ENCODE measurements around the gene SOX6.

Gene SOX6

DNA sequence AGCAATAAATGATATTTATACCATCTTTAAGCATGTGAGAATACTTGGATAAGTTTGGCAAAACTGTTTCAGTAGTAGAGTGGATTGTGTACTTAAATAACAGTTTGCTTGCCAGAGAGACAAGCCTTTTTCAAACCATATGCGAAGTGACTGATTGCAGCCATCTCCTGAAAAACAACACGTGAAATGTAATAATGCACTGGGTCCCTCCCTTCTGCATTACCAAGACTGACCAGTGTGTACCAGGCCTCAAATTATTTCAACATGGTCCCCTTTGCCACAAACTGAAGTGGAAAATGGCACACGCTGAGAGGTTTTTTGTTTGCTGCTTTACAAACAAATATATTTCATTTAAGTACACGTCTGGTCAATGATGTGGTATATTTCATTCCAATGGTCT is 337.4 kb downstream of the SOX6 start:
- no peak overlapping the region for H3K4me3 Mint-ChIP-seq
- peaks cover 8% of the 10 kb centered on the region for H3K9me3 Mint-ChIP-seq
- H3K36me3 Mint-ChIP-seq (ENCODE audit: low read depth) = no peaks in the 10 kb centered on the region
- peaks cover 2% of the 10 kb centered on the region for H3K27me3 Mint-ChIP-seq
- H3K27ac Mint-ChIP-seq = no peak overlapping the region
- no peaks in the 10 kb centered on the region for H3K4me1 Mint-ChIP-seq
- ATAC-seq (no peak), DNase-seq (no peak)

DNA sequence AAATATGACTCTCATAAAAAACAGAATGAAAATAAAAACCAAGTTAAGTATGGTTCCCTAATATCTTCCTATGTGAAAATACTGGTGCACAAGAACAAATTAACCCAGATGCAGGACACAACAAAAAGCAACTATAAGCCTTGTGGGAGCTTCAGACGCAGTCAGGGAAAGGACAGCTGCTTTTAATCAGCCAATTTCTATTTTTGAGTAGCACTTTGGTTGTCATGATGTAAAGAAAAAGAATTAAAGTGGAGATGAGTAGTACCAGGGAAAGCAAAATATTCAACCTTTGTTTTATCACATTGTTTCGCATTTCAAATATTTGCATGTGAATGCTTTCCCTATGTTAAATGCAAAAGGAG is 339.9 kb downstream of the SOX6 start:
- ATAC-seq (no peak), DNase-seq (no peak)
- H3K4me1 Mint-ChIP-seq = no peaks in the 10 kb centered on the region
- no peak overlapping the region for H3K27ac Mint-ChIP-seq
- H3K36me3 Mint-ChIP-seq (ENCODE audit: low read depth) = no peaks in the 10 kb centered on the region
- peaks cover 4% of the 10 kb centered on the region for H3K9me3 Mint-ChIP-seq
- H3K4me3 Mint-ChIP-seq = no peak overlapping the region
- H3K27me3 Mint-ChIP-seq = peaks cover 2% of the 10 kb centered on the region

DNA sequence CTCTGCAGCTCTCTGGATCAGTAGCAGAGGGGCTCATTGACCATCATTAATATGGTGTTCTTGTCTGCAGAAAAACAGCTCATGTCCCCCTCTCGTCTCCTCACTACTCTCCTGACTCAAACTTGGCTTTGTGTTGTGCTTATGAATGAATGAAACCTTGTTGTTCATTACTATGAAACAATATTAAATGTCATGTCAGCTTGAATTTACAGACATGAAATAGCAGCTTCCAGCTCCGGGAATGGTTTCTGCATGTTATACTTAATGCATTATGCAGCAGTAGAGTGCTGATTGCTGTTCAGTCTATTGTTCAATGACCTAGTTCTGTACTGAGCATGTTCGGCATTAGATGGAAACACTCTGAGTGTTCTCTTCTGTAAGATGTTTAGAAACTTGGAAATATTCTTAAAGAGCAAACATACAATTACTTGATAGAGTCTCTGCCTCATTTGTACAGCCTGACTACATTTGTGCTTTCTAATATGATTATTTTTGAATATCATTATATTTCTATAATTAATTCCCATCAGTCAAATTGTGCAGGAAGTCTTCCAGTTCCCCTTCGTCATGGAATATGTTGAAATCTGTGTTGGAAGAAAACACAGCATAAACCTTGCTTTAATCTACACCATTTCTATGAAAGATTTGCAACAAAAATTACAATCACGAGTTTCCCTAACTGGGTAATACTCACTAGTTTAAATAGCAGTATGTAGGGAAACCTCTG is 340.4 kb downstream of the SOX6 start:
- no peak overlapping the region for H3K27ac Mint-ChIP-seq
- ATAC-seq (no peak), DNase-seq (no peak)
- no peak overlapping the region for H3K4me3 Mint-ChIP-seq
- H3K4me1 Mint-ChIP-seq = no peaks in the 10 kb centered on the region
- peaks cover 4% of the 10 kb centered on the region for H3K9me3 Mint-ChIP-seq
- no peaks in the 10 kb centered on the region for H3K36me3 Mint-ChIP-seq (ENCODE audit: low read depth)
- peaks cover 2% of the 10 kb centered on the region for H3K27me3 Mint-ChIP-seq

DNA sequence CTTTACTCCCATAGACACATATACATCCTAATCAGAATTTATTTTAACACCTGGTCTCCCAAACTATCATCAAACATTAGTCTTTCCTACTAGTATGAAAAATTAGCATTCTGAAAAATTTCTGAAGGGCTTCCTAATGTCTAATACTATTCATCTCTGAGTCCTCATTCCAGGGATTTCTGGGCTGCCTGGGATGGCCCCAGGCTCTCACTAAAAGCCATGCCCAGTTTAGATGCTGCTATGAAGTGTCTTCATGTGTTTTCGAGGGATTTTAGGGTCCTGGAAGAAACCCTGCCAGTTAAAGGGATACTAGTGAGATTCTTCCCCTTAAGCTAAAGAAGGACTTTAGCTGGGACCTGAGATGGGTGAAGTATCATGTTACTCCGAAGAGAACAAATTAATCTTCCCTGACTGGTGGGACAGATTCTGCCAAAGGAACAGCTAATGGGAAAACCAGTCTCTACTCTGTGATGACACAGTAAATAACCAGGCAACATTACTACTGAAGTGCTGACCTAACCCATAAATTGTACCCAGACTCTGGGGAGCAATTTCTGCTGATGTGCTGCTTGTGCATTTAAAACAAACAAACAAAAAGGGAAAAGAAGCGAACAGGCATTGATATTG is 342.6 kb downstream of the SOX6 start:
- H3K4me3 Mint-ChIP-seq = no peak overlapping the region
- peaks cover 3% of the 10 kb centered on the region for H3K9me3 Mint-ChIP-seq
- DNase-seq = no peak
- no peaks in the 10 kb centered on the region for H3K36me3 Mint-ChIP-seq (ENCODE audit: low read depth)
- no peak for ATAC-seq
- no peaks in the 10 kb centered on the region for H3K4me1 Mint-ChIP-seq
- no peak overlapping the region for H3K27ac Mint-ChIP-seq
- no peaks in the 10 kb centered on the region for H3K27me3 Mint-ChIP-seq

DNA sequence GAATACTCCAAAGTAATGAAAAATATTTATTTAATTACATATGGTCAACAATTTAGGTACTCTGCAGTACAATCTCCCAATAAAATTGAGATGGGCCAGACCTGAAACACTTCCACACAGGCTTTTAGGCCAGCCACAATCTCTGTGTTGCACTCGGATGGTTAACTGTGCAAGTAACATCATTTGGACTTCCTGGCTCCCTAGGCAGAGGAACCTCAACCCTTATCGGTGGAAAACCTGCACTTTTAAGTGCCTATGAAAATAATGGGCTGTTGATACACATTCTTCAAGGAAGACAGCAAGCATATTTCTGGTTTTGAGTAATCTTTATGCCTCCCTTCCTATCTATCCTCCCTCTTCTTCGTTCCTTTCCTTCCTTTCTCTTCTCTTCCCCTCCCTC is 343.1 kb downstream of the SOX6 start:
- DNase-seq (no peak), ATAC-seq (no peak)
- Mint-ChIP-seq H3K4me1 (no peaks in the 10 kb centered on the region), H3K27ac (no peak overlapping the region), H3K4me3 (no peak overlapping the region), H3K36me3 (ENCODE audit: low read depth) (no peaks in the 10 kb centered on the region), H3K27me3 (no peaks in the 10 kb centered on the region), H3K9me3 (peaks cover 5% of the 10 kb centered on the region)

DNA sequence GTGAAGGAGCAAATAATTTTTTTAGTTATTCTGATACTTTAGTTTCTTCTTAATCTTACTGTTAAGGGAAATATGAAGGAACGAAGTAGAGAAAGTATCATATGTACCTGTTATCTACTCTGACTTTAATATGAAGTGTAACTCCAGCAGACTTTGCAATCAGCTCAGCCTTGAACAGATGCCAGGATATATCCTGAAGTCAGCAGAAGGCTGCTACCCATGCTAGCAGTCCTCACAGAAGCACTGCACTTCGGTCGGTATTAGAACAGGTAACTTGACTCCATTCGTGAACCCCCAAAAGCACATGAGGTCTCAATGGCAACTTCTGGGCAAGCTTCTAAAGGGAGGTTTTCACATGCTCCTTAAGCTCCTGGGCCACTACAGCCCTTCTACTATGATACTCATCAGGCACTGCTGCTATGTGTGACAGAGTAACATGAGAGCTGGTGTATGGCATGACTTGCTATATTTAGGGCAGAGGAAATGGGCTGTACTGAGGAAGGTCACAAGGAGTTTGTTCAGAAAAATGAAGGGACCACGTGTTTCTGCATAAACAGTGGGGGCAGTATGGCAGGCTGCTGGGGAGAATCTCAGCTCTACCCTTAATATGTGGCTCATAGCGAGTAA is 344.1 kb downstream of the SOX6 start:
- Mint-ChIP-seq H3K4me1 (no peaks in the 10 kb centered on the region), H3K36me3 (ENCODE audit: low read depth) (no peaks in the 10 kb centered on the region), H3K27ac (no peak overlapping the region), H3K27me3 (no peaks in the 10 kb centered on the region), H3K4me3 (no peak overlapping the region), H3K9me3 (peaks cover 6% of the 10 kb centered on the region)
- no peak for DNase-seq
- no peak for ATAC-seq

DNA sequence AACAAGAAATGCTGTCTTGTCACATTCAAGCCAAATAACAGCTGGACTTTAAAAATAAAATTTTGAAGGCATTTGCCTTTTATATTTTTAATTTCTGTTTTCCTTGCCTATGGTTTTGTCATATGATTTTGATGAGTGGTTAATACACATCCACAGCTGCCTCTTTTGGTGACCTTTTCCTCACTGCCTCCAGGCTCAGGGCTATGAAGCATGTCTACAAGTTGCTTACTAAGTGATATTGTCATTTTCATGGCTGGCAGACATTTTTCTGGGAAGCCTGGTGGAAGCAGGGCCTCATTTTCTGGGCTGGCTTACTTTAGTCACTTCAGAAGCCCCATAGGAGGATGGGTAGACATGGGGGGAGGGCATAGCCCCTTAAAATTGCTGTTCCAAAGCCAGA is 344.9 kb downstream of the SOX6 start:
- peaks cover 6% of the 10 kb centered on the region for H3K9me3 Mint-ChIP-seq
- no peaks in the 10 kb centered on the region for H3K4me1 Mint-ChIP-seq
- H3K4me3 Mint-ChIP-seq = no peak overlapping the region
- DNase-seq (no peak), ATAC-seq (no peak)
- H3K36me3 Mint-ChIP-seq (ENCODE audit: low read depth) = no peaks in the 10 kb centered on the region
- H3K27me3 Mint-ChIP-seq = no peaks in the 10 kb centered on the region
- no peak overlapping the region for H3K27ac Mint-ChIP-seq

DNA sequence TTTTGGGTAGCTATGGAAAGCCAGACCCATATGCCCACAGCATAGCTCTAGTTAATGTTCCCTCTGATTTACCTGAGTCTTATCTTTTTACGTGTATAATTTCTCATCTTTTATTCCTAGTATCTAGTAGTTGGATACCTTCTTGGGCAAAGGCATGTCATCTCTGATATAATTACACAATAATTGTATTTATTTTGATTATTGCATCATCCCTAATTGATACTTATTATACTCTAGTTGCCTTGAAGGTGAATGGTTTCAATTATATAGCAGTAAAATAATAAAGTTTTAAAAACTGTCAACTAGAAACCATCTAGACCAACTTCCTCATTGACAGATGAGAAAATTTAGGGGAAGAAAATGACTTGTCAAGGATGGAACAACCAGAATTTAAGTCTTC is 347.3 kb downstream of the SOX6 start:
- ATAC-seq = no peak
- H3K4me3 Mint-ChIP-seq = no peak overlapping the region

DNA sequence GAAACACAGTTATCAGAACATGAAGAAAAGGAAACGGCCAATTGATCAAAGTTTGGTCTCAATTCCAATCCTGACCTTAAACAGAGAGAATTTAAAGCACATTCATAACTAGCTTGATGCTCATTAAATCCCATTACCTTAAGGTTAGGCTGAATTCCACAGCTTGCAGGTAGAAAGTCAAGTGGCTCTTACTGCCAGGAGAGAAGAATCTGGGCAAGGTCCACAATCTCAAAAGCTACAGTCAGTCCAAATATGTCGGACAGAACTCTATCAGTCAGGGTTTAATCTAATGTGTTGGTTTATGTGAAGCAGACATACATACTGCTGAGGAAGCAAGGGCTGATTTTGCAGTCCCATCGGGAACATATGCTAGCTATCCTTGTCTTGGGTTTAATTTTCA is 348.8 kb downstream of the SOX6 start:
- Mint-ChIP-seq H3K4me1 (no peaks in the 10 kb centered on the region), H3K9me3 (peaks cover 6% of the 10 kb centered on the region), H3K27ac (no peak overlapping the region), H3K4me3 (no peak overlapping the region), H3K36me3 (ENCODE audit: low read depth) (no peaks in the 10 kb centered on the region), H3K27me3 (no peaks in the 10 kb centered on the region)
- DNase-seq = no peak
- ATAC-seq = no peak

More for the DNA sequence above, 347.3 kb downstream of the SOX6 start:
- H3K36me3 Mint-ChIP-seq (ENCODE audit: low read depth) = no peaks in the 10 kb centered on the region
- peaks cover 6% of the 10 kb centered on the region for H3K9me3 Mint-ChIP-seq
- no peaks in the 10 kb centered on the region for H3K4me1 Mint-ChIP-seq
- H3K27me3 Mint-ChIP-seq = no peaks in the 10 kb centered on the region
- no peak overlapping the region for H3K27ac Mint-ChIP-seq
- DNase-seq = no peak

DNA sequence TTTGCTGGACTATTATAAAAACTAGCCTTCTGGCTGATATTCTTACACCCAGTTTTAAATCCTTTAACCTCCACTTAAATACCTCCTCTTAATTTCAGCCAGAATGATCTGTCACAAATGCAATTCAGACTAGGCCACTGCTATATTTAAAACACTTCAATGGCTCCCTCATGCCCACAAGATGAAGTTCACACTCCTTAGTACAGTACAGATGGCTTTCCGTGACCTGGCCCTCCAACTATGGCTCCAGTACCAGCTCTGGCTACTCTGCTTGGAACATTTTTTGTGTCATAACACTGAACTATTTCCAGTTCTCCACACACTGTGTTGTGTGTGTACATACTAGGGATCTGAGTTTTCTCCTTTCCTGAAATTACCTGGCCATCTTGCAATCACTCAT is 353.4 kb downstream of the SOX6 start:
- H3K36me3 Mint-ChIP-seq (ENCODE audit: low read depth) = no peaks in the 10 kb centered on the region
- ATAC-seq (no peak), DNase-seq (no peak)
- no peaks in the 10 kb centered on the region for H3K9me3 Mint-ChIP-seq
- no peak overlapping the region for H3K27ac Mint-ChIP-seq
- no peaks in the 10 kb centered on the region for H3K27me3 Mint-ChIP-seq
- no peak overlapping the region for H3K4me3 Mint-ChIP-seq
- H3K4me1 Mint-ChIP-seq = no peaks in the 10 kb centered on the region

DNA sequence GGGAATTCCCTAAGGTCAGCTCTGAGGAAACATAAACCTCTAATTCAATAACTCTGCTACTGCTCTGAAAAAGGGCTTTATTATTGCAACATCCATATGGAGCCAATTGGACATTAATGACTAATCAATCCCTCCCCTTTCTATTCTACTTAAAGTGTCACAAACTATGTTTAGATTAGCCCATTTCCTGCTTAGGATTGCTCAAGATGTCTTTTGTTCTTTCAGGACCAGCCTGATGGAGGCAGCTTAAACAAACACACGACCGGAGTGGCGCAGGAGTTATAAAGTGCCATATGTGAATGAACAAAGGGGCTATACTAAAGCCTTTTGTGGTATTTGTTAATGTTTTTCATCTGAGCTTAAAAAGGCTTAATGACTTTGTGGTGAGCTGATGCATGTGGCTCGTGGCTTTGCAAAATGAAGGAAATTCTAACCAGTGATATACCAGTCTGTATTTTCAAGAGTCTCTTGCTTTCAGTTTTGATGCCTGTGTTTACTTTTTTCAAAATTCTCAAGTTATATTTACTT is 354.4 kb downstream of the SOX6 start:
- no peaks in the 10 kb centered on the region for H3K9me3 Mint-ChIP-seq
- DNase-seq (no peak), ATAC-seq (no peak)

DNA sequence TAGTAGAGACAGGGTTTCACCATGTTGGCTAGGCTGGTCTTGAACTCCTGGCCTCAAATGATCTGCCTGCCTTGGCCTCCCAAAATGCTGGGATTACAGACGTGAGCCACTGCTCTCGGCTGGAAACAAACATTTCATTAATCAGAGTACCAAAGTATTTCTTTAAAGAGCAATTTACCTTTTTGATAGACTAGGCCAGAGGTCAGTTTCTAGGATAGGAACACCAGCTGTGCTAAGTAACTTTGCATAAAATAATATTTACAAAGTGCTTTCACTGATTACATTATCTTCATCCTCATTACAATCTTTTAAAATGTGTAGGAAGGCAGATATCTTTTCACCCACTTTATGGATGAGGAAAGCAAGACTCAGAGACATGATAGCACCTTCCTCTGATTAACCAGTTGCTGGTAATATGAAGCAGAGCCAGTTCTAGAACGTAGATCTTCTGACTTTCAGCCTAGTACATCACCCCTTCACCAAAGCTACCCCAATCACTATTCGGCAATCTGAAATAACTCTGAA is 355.2 kb downstream of the SOX6 start:
- H3K4me3 Mint-ChIP-seq = no peak overlapping the region
- DNase-seq (no peak), ATAC-seq (no peak)
- H3K9me3 Mint-ChIP-seq = no peaks in the 10 kb centered on the region
- H3K27me3 Mint-ChIP-seq = no peaks in the 10 kb centered on the region
- H3K27ac Mint-ChIP-seq = no peak overlapping the region
- no peaks in the 10 kb centered on the region for H3K36me3 Mint-ChIP-seq (ENCODE audit: low read depth)
- no peaks in the 10 kb centered on the region for H3K4me1 Mint-ChIP-seq

More for the DNA sequence above, 354.4 kb downstream of the SOX6 start:
- Mint-ChIP-seq H3K36me3 (ENCODE audit: low read depth) (no peaks in the 10 kb centered on the region), H3K27me3 (no peaks in the 10 kb centered on the region), H3K4me3 (no peak overlapping the region), H3K27ac (no peak overlapping the region), H3K4me1 (no peaks in the 10 kb centered on the region)

DNA sequence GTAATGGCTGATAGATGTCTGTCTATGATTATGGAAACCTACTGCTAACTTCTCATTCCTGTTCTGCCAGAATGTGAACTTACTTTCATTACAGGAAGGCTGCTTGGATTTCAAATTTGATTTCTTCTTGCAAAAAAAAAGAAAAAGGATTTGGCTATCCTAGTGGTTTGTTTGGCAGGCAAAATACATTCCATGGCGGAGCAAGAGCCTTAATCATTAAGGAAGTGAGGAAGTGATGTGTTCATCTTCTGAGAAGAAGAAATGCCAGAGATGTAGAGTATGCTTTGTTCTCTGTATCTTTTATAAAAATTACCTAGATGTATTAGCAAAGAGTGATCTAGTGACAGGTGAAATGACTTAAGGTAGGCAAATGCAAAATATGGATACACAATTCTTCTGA is 356.3 kb downstream of the SOX6 start:
- ATAC-seq (no peak), DNase-seq (no peak)
- Mint-ChIP-seq H3K27ac (no peak overlapping the region), H3K36me3 (ENCODE audit: low read depth) (no peaks in the 10 kb centered on the region), H3K27me3 (peaks cover 5% of the 10 kb centered on the region), H3K9me3 (peaks cover 7% of the 10 kb centered on the region), H3K4me1 (no peaks in the 10 kb centered on the region), H3K4me3 (no peak overlapping the region)

DNA sequence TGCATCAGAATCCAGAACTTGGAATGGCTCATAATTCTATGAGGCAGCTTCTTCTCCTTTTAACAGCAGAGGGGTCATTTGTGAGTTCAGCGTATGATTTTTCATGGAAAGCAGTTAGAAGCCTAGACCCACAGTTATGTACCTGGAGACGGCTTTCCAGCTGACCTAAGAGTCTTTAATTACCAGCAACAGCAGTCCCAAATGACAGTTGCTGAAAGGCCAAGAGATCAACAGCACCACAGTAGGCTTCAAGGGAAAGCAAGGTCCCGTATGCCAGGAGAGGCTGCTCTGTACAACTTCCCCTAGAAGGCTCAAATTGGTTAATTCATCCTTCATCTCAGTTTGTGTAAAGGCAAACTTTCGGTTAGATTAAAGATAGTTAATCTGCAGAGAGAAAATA is 363.0 kb downstream of the SOX6 start:
- no peak for ATAC-seq
- peaks cover 7% of the 10 kb centered on the region for H3K9me3 Mint-ChIP-seq
- H3K4me3 Mint-ChIP-seq = no peak overlapping the region

DNA sequence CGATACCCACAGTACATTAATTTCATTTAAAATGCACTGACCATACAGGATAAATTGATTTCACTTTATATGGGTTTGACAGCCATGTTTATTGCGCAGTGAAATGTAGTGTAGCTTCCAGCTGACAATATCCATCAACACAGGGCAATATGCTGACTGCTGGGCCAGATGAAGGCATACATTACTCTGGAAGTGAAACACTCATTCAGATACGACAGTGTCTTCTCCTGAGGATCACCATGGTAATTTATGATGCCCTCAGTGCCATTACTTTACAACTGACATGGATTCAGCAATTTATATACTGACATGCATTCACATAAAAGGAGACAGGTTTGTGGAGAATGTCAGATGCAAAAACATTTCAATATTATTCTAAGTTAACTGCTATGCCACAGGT is 365.1 kb downstream of the SOX6 start:
- ATAC-seq (no peak), DNase-seq (no peak)
- H3K4me3 Mint-ChIP-seq = no peak overlapping the region
- H3K27me3 Mint-ChIP-seq = peaks cover 5% of the 10 kb centered on the region
- no peak overlapping the region for H3K27ac Mint-ChIP-seq
- H3K4me1 Mint-ChIP-seq = no peaks in the 10 kb centered on the region
- no peaks in the 10 kb centered on the region for H3K36me3 Mint-ChIP-seq (ENCODE audit: low read depth)
- peaks cover 7% of the 10 kb centered on the region for H3K9me3 Mint-ChIP-seq

More for the DNA sequence above, 363.0 kb downstream of the SOX6 start:
- H3K27me3 Mint-ChIP-seq = peaks cover 5% of the 10 kb centered on the region
- no peak for DNase-seq
- no peak overlapping the region for H3K27ac Mint-ChIP-seq
- no peaks in the 10 kb centered on the region for H3K4me1 Mint-ChIP-seq
- H3K36me3 Mint-ChIP-seq (ENCODE audit: low read depth) = no peaks in the 10 kb centered on the region

All from activated naive CD8-positive, alpha-beta T cell treated with anti-CD3 and anti-CD28 coated beads, Interleukin-2, amount 50 U/mL, for 24 hours (primary cell).